ENCODE data around the gene SLC32A1. TPM values are rescaled to one million over a fixed set of nuclear protein-coding genes. Genes with fewer than 3 reads are reported as not detected.

SLC32A1 gene
- total and polyA plus RNA-seq, 2 of the 13 experiments (the other 11 are each of a cell fraction or from before 2014, with no cell fraction given), result not detected

DNA sequence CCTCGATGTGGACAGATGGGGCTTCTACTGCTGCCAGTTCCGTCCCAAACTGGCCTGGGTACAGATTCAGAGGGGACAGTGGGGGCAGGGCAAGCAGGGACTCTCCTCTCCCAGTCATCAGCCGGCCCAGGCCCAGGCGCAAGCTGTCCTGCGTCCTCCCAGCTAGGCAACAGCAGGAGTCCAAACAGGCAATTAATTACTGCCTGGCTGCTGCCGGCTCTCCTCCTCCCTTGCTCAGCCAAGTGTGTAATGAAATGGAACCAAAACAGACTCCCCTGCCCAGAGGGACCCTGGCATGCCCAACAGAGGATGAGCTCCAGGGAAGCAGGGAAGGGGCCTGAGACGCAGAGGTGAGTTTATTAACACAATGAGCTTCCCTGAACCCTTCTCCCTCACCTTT lies 17.8 kb upstream of the SLC32A1 start (continued):
- TF ChIP-seq ZNF251 (CRISPR knock-in tag; IDR thresholded peaks at IDR 0.05), result no peak

DNA sequence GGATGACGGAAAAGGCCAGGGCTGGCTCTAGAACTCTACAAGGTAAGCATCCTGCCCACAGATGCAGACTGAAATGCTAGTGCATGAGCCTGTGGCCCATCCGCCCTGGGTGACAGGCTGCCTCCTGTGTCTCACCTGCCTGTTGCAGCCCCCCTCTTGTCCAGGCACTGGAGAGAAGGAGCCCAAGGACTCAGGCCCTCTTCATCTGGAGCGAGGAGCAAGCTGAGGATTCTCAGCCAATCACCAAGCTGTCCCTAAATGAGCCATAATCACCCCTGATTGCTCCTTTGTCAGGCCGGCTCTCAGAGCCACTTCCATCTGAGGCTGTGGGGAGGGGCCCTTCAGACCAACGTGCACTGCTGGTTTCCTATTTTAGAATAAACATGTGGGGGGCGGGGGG lies 10.0 kb upstream of the SLC32A1 start:
- ATAC-seq (no peak), FAIRE-seq (no peak), DNase-seq (ENCODE audit: low spot score) (no peak)
- intact Hi-C loops (cut with micrococcal nuclease; ENCODE audit: unreplicated experiment), result no loop called here
- in situ Hi-C loops (cut with HindIII; ENCODE audit: extremely low pct_ligation_motif_present, low pct_unique_long_range_greater_than_20kb), result no loop called here
- no TSS peak for BruUV-seq (replicated peaks)
- no peaks in the 10 kb centered on the region for H3K9me3 ChIP-seq (ENCODE audit: low read length)
- no peaks in the 10 kb centered on the region for H3K4me1 ChIP-seq (ENCODE audit: insufficient read depth, low read length)
- ChIA-PET POLR2A (no interaction called here), CTCF (ENCODE audit: low intra/inter-chr PET ratio, low total read pairs) (no interaction called here)
- H3K4me2 ChIP-seq (ENCODE audit: low read depth, low read length), result no peak overlapping the region
- H4K20me1 ChIP-seq (ENCODE audit: insufficient read depth, low read length), result no peaks in the 10 kb centered on the region
- TF ChIP-seq ZNF83 (CRISPR knock-in tag; IDR thresholded peaks at IDR 0.05; ENCODE audit: borderline replicate concordance) (no peak), CBX2 (IDR thresholded peaks at IDR 0.05; ENCODE audit: low read depth, low read length) (no peak), CBX2 (CRISPR knock-in tag; IDR thresholded peaks at IDR 0.05; ENCODE audit: low read depth) (no peak), ZNF335 (CRISPR knock-in tag; IDR thresholded peaks at IDR 0.05) (no peak)
- TF ChIP-seq, protein P1, sequence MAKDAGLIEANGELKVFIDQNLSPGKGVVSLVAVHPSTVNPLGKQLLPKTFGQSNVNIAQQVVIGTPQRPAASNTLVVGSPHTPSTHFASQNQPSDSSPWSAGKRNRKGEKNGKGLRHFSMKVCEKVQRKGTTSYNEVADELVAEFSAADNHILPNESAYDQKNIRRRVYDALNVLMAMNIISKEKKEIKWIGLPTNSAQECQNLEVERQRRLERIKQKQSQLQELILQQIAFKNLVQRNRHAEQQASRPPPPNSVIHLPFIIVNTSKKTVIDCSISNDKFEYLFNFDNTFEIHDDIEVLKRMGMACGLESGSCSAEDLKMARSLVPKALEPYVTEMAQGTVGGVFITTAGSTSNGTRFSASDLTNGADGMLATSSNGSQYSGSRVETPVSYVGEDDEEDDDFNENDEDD (CRISPR knock-in tag; IDR thresholded peaks at IDR 0.05; ENCODE audit: borderline replicate concordance), result no peak
- TF ChIP-seq, protein P2, sequence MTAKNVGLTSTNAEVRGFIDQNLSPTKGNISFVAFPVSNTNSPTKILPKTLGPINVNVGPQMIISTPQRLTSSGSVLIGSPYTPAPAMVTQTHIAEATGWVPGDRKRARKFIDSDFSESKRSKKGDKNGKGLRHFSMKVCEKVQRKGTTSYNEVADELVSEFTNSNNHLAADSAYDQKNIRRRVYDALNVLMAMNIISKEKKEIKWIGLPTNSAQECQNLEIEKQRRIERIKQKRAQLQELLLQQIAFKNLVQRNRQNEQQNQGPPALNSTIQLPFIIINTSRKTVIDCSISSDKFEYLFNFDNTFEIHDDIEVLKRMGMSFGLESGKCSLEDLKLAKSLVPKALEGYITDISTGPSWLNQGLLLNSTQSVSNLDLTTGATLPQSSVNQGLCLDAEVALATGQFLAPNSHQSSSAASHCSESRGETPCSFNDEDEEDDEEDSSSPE (CRISPR knock-in tag; IDR thresholded peaks at IDR 0.05), result no peak
- H2AFZ ChIP-seq (ENCODE audit: low read length), result no peak overlapping the region
- H3K27me3 ChIP-seq (ENCODE audit: control insufficient read depth in 1 of 2, insufficient read depth in 2 of 2, low read length in 2 of 2), result peaks cover 7 to 52% of the 10 kb centered on the region in 2 experiments; a peak in 3 of 5 replicates
- H3K79me2 ChIP-seq (ENCODE audit: insufficient read depth, low read length), result no peaks in the 10 kb centered on the region
- no peak overlapping the region for H3K9ac ChIP-seq (ENCODE audit: insufficient read depth, low read depth, low read length)
- WGBS (ENCODE audit: low lambda C conversion rate), result 10% methylated on average over 6 of the region's 6 CpGs
- no peak overlapping the region for H3K27ac ChIP-seq (ENCODE audit: extremely low read length, insufficient read depth, low read length)
- H3K4me3 ChIP-seq (replicated peaks in 1 of 3; ENCODE audit: insufficient read depth in 1 of 3, low read depth in 2 of 3, low read length in 3 of 3), result no peak overlapping the region
- H3K36me3 ChIP-seq (replicated peaks in 1 of 2; ENCODE audit: control insufficient read depth in 1 of 2, insufficient read depth in 2 of 2, low read length in 2 of 2), result no peaks in the 10 kb centered on the region
